Right cardiac atrium (tissue), 5 donors: ENCODE results near the gene TSPAN18. TPM values are rescaled to one million over a fixed set of nuclear protein-coding genes. Genes with fewer than 3 reads are reported as not detected.

Experiments used
- ATAC-seq, 2 donors: fragments of 200-7000 bp; cut with Tn5 transposase; one replicate each; pipeline versions ENCODE4 v1.8.0 to v1.9.1; 2020; ENCODE audit warnings: moderate library complexity in 2 of 2, mild to moderate bottlenecking in 1 of 2
- DNase-seq, 3 donors: peaks; one replicate each; pipeline ENCODE4 v3.0.0-alpha.2; 2020
- H3K27ac ChIP-seq: one replicate; pipeline ENCODE4 v1.5.1; 2013; ENCODE audit warnings: mild to moderate bottlenecking, low read length, control low read depth, moderate library complexity
- H3K27me3 ChIP-seq: one replicate; pipeline ENCODE4 v1.6.1; 2013; ENCODE audit not compliant: control insufficient read depth, insufficient read depth
- H3K4me1 ChIP-seq: one replicate; pipeline ENCODE4 v1.6.1; 2013; ENCODE audit warnings: low read length; ENCODE audit not compliant: control insufficient read depth, insufficient read depth
- H3K4me3 ChIP-seq: one replicate; pipeline ENCODE4 v1.5.1; 2013; ENCODE audit warnings: low read length, control low read depth
- H3K9me3 ChIP-seq: one replicate; pipeline ENCODE4 v1.6.1; 2013; ENCODE audit warnings: low read length; ENCODE audit not compliant: control insufficient read depth
- WGBS: extraction: QIAGEN DNeasy Blood & Tissue Kit; methylation state at CpG from one replicate; pipeline ENCODE4 v1.1.7; 2013; 5-methylcytosine and 5-hydroxymethylcytosine counted together
- intact Hi-C, 4 donors: fragments of 100-400 bp; cut with DNase I; formaldehyde crosslinking; loops; one replicate each; pipeline versions ENCODE4 v1.11.0 to v1.14.0; 2022 to 2023
- polyA plus RNA-seq: library from polyadenylated mRNA; stranded (reverse); fragments of 200-250 nt; gene quantifications from one replicate; pipeline ENCODE4 v1.2.3, GENCODE V29; 2013
- total RNA-seq, 4 donors: library from RNA; stranded (reverse); fragmentation: NEBNext Ultra II Directional; extraction: Animal tissue kit (Norgen Biotek cat#: 25700); gene quantifications; one replicate each; pipeline ENCODE4 v1.2.1, GENCODE V29; 2021
- donor health status: healthy with polysubstance abuse.
- donor health status: DM: no; HTN: yes; CAD: no.
- donor health status: DM: no; HTN: no; CAD: no.
- donor health status: DM: no; HTN: yes; CAD: no; lungs with severe emphysema.
- donor health status: DM: yes; HTN: yes; CAD: no.

The TSPAN18 gene
- total and polyA plus RNA-seq, 5 donors = 120 to 236 (median 192) TPM

DNA sequence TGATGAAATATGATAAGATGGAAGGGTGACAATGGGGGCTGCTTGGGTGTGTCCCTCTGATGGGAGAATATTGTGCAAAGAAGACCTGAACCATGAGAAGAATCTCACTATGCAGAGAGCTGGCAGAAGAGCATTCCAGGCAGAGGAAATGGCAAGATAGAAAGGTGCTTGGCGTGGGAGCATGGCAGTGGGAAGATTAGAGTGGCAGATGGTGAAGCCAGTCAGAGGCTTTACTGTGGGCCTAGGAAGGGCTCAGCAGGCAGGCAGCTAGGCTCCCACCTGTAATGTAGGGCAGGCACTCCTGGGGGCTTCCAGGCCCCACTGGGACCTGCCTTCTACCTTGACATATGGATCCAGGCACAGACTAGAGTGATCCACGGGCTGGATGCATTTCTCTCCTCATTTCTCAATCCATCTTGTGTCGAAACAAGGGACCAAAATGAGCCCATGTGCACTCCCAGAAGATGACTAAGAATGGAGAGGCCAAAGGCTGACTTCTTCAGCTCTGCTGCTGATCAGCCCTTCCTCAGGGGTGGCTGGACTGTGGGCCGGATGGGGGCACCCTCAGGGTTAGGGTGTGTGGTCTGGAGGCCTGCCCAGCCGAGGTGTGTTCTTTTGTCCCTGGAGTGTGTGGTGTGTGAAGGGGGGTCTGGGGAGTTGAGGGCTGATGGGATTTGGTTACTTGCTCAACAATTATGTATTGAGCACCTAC is 88.3 kb downstream of the TSPAN18 start:
- 67% methylated on average over 5 of the region's 5 CpGs for WGBS
- Histone ChIP-seq H3K27ac (peak overlapping the region; percentile 41), H3K9me3 (no peaks in the 10 kb centered on the region), H3K4me3 (no peak overlapping the region), H3K4me1 (peaks cover 22% of the 10 kb centered on the region), H3K27me3 (no peaks in the 10 kb centered on the region)
- ATAC-seq (no peak), DNase-seq (no peak)
- intact Hi-C loops = loop anchor here in 1 of 4 donors (10.0 kb wide), 1 partner anchor 60 kb away; no protein-coding TSS in a partner anchor

DNA sequence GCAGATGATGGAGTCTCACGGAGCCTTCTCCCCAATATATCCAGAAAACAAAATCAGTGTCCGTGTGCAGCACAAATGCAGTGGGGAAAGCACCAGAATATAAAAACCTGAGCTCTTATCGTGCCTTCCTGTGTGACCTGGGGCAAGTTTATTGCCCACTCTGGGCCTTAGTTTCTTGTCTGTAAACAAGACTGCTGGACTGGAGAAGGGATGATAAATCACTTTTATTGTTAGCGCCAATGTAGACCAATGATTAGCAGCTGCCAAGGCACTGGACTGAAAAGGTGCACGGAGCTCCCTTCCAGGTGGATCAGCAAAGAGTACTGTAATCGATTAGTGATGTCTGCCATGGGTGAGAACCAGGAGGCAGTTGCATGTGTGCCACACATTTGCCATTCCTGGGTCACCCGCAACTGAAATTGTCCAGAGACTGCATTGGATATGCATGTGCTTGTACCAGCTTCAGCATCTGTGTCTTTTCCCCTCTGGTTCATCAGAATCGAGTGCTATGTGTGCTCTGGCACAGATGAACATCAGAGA is 89.2 kb downstream of the TSPAN18 start:
- Histone ChIP-seq H3K4me3 (no peak overlapping the region), H3K9me3 (no peaks in the 10 kb centered on the region), H3K27me3 (no peaks in the 10 kb centered on the region), H3K4me1 (peaks cover 25% of the 10 kb centered on the region), H3K27ac (no peak overlapping the region)
- WGBS = 88% methylated on average over 8 of the region's 8 CpGs
- ATAC-seq (no peak), DNase-seq (no peak)
- intact Hi-C loops = loop anchor here in 1 of 4 donors (10.0 kb wide), 1 partner anchor 59 kb away; no protein-coding TSS in a partner anchor

- WGBS = 94% methylated on average over 3 of the region's 3 CpGs
- intact Hi-C loops = loop anchor here in 1 of 4 donors (10.0 kb wide), 1 partner anchor 58 kb away; no protein-coding TSS in a partner anchor
- DNase-seq = no peak
- H3K4me1 ChIP-seq = peaks cover 25% of the 10 kb centered on the region
- H3K27ac ChIP-seq = peak overlapping the region; percentile 5
- no peak for ATAC-seq
- no peaks in the 10 kb centered on the region for H3K9me3 ChIP-seq
- no peak overlapping the region for H3K4me3 ChIP-seq
- H3K27me3 ChIP-seq = no peaks in the 10 kb centered on the region
Measured at GRCh38 chr11:44816761-44817160, 90.0 kb downstream of the TSPAN18 start.

GRCh38 chr11:44817207-44817949 is 90.6 kb downstream of the TSPAN18 start:
- H3K9me3 ChIP-seq = no peaks in the 10 kb centered on the region
- intact Hi-C loops = loop anchor here in 1 of 4 donors (10.0 kb wide), 1 partner anchor 57 kb away; no protein-coding TSS in a partner anchor

DNA sequence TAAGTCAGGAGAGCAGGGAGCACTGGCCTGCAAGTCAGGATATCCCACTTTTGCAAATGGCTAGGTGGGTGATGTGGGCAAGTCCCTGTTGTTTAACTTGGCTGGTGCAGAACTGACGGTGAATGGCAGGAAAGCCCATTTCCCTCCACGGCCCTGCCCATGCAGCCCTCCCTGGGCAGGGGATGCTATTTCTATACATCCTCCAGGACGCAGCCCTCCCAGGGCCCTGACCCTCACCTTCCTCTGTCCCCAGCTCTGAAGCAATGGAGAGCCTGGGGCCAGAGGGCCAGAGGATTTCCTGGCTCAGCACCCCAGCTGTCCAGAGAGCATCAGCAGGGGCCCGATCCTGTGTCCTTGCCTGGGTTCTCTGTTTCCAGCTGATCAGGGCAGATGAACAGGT is 91.3 kb downstream of the TSPAN18 start:
- Histone ChIP-seq H3K27me3 (no peaks in the 10 kb centered on the region), H3K4me3 (no peak overlapping the region), H3K27ac (peak overlapping the region; percentile 55), H3K4me1 (peaks cover 16% of the 10 kb centered on the region), H3K9me3 (no peaks in the 10 kb centered on the region)
- peak in 2 of 3 donors; percentile 32 to 65 for DNase-seq
- intact Hi-C loops = loop anchor here in 1 of 4 donors (10.0 kb wide), 1 partner anchor 57 kb away; no protein-coding TSS in a partner anchor
- ATAC-seq = peak; percentile 15 to 72
- WGBS = 73% methylated on average over 4 of the region's 4 CpGs

More at GRCh38 chr11:44817207-44817949, 90.6 kb downstream of the TSPAN18 start:
- ATAC-seq (peak in 1 of 2 donors; percentile 5), DNase-seq (no peak)
- no peak overlapping the region for H3K4me3 ChIP-seq
- 62% methylated on average over 4 of the region's 4 CpGs for WGBS
- peak overlapping the region; percentile 70 for H3K27ac ChIP-seq
- H3K4me1 ChIP-seq = peaks cover 20% of the 10 kb centered on the region
- no peaks in the 10 kb centered on the region for H3K27me3 ChIP-seq

GRCh38 chr11:44819346-44819745 is 92.6 kb downstream of the TSPAN18 start:
- ATAC-seq = no peak
- peaks cover 12% of the 10 kb centered on the region for H3K4me1 ChIP-seq
- H3K27me3 ChIP-seq = no peaks in the 10 kb centered on the region
- DNase-seq = no peak
- intact Hi-C loops = loop anchor here in 1 of 4 donors (10.0 kb wide), 1 partner anchor 55 kb away; no protein-coding TSS in a partner anchor
- no peaks in the 10 kb centered on the region for H3K9me3 ChIP-seq
- H3K27ac ChIP-seq = peak overlapping the region; percentile 30
- no peak overlapping the region for H3K4me3 ChIP-seq
- WGBS = 73% methylated on average over 8 of the region's 8 CpGs

DNA sequence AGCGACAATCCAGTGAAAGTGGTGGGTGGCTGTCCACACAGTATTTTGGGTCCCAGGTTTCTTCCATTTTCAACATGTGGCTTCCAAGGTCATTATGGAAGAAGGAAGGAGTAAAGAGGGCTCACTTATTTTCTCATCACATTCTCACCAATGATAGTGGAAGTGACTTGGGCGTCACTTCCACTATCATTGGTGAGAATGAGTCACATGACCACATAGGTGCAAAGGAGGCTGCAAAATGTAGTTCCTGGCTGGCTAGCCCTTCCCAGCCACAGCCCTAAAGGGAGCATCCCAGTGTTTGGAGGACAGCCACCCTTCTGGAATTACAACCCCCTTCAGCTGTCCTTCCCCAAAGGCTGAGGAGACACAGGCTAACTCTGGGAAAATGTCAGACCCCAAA is 95.6 kb downstream of the TSPAN18 start:
- DNase-seq = no peak
- WGBS = 66% methylated on average over 2 of the region's 2 CpGs
- H3K9me3 ChIP-seq = no peaks in the 10 kb centered on the region
- no peak for ATAC-seq
- intact Hi-C loops = no loop called here
- peaks cover 13% of the 10 kb centered on the region for H3K4me1 ChIP-seq
- no peak overlapping the region for H3K27ac ChIP-seq
- no peaks in the 10 kb centered on the region for H3K27me3 ChIP-seq
- no peak overlapping the region for H3K4me3 ChIP-seq

- WGBS = 61% methylated on average over 9 of the region's 9 CpGs
- Histone ChIP-seq H3K4me3 (no peak overlapping the region), H3K9me3 (no peaks in the 10 kb centered on the region), H3K4me1 (peaks cover 11% of the 10 kb centered on the region), H3K27me3 (no peaks in the 10 kb centered on the region), H3K27ac (no peak overlapping the region)
- ATAC-seq (no peak), DNase-seq (no peak)
- intact Hi-C loops = no loop called here
Measured at GRCh38 chr11:44823006-44823405, 96.2 kb downstream of the TSPAN18 start.

GRCh38 chr11:44823868-44824267 is 97.1 kb downstream of the TSPAN18 start:
- Histone ChIP-seq H3K9me3 (no peaks in the 10 kb centered on the region), H3K27me3 (no peaks in the 10 kb centered on the region), H3K4me3 (no peak overlapping the region), H3K4me1 (peaks cover 11% of the 10 kb centered on the region), H3K27ac (no peak overlapping the region)
- ATAC-seq (peak in 1 of 2 donors; percentile 2), DNase-seq (no peak)
- intact Hi-C loops = no loop called here
- 79% methylated on average over 9 of the region's 9 CpGs for WGBS

DNA sequence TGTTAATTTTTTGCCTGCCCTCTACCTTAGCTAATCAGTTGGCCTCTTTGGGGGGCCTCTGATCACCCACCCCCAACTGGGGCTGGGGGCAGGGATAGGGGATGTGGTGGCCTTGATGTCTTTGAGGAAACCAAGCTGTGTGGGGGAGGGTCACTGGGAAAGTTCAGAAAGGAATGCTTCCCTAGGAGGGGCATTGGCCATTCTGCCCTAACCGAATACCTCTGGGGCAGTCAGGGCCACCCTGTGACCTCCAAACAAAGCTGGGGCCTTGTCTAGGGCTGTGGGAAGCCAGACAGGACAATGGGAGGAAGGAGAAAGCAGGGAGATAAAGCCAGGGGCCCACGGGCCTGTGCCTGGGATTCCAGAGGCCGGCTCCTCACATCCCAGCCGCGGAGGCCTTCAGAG is 97.5 kb downstream of the TSPAN18 start:
- DNase-seq = peak in 2 of 3 donors; percentile 48 to 68
- WGBS = 44% methylated on average over 5 of the region's 5 CpGs
- Histone ChIP-seq H3K27ac (peak overlapping the region; percentile 28), H3K9me3 (no peaks in the 10 kb centered on the region), H3K4me1 (peaks cover 11% of the 10 kb centered on the region), H3K27me3 (no peaks in the 10 kb centered on the region), H3K4me3 (no peak overlapping the region)
- peak; percentile 72 to 85 for ATAC-seq
- intact Hi-C loops = no loop called here
